H1 (cell line): Measurements from ENCODE around the gene CHFR. TPM values are rescaled to one million over a fixed set of nuclear protein-coding genes. Genes with fewer than 3 reads are reported as not detected.

Experiments
- CTCF ChIA-PET: fragments of 300-600 bp; sonication (Branson Sonifier 250); formaldehyde crosslinking; loops from one replicate; lab custom pipeline; 2021; ENCODE audit not compliant: partially characterized antibody; lab: Charles Lee
- POLR2A ChIA-PET: fragments of 300-600 bp; sonication (Branson Sonifier 250); formaldehyde crosslinking; loops from one replicate; lab custom pipeline; 2021; ENCODE audit warnings: inconsistent platforms; ENCODE audit not compliant: partially characterized antibody; lab: Charles Lee
- DNase-seq, 2 experiments: peaks; one replicate each; pipeline versions ENCODE4 v3.0.0 to v3.0.0-alpha.2; 2010 to 2022; ENCODE audit warnings: low spot score in 2 of 2, low read depth in 1 of 2, mixed read lengths in 1 of 2
- FAIRE-seq: peaks from 2 replicates; lab custom pipeline; 2011; peaks lifted over from hg19 to GRCh38; lab: Jason Lieb, UNC
- H2AFZ ChIP-seq: 2 replicates; pipeline ENCODE4 v1.8.1; 2012; ENCODE audit warnings: low read length, inconsistent platforms
- H2AK5ac ChIP-seq: 2 replicates; pipeline ENCODE4 v1.6.1; 2013; ENCODE audit warnings: low read depth, low read length
- H2BK120ac ChIP-seq: replicated peaks from 2 replicates; pipeline ENCODE3; 2013; ENCODE audit warnings: low read depth, low read length, inconsistent platforms
- H2BK12ac ChIP-seq: 2 replicates; pipeline ENCODE4 v1.6.1; 2013; ENCODE audit warnings: low read depth, low read length
- H2BK15ac ChIP-seq: 2 replicates; pipeline ENCODE4 v1.6.1; 2013; ENCODE audit warnings: low read length
- H2BK20ac ChIP-seq: 2 replicates; pipeline ENCODE4 v1.6.1; 2013; ENCODE audit warnings: low read length
- H2BK5ac ChIP-seq: 2 replicates; pipeline ENCODE4 v1.6.1; 2013; ENCODE audit warnings: low read depth, low read length
- H3K14ac ChIP-seq: 2 replicates; pipeline ENCODE4 v1.6.1; 2013; ENCODE audit warnings: inconsistent platforms; ENCODE audit not compliant: insufficient read length
- H3K18ac ChIP-seq: 2 replicates; pipeline ENCODE4 v1.6.1; 2013; ENCODE audit warnings: low read length; ENCODE audit errors: extremely low read depth
- H3K23ac ChIP-seq: 2 replicates; pipeline ENCODE4 v1.6.1; 2013; ENCODE audit warnings: inconsistent platforms; ENCODE audit not compliant: insufficient read length
- H3K23me2 ChIP-seq: 2 replicates; pipeline ENCODE4 v1.6.1; 2013; ENCODE audit warnings: low read depth, low read length
- H3K27ac ChIP-seq: 2 replicates; pipeline ENCODE4 v1.6.1; 2011; ENCODE audit warnings: low read depth, low read length, inconsistent platforms
- H3K27me3 ChIP-seq, 4 experiments: replicated peaks in 1 of 4; 1 replicate in 1 of 4; 2 replicates in 3 of 4; pipeline versions ENCODE4 v1.6.1 to v1.8.1; 2011 to 2013; ENCODE audit warnings: low read length in 3 of 4, mild to moderate bottlenecking in 3 of 4, inconsistent platforms in 2 of 4, mixed read lengths in 2 of 4, moderate library complexity in 1 of 4; ENCODE audit not compliant: control insufficient read depth in 3 of 4, insufficient read depth in 3 of 4; ENCODE audit errors: extremely low read depth in 1 of 4
- H3K36me3 ChIP-seq, 4 experiments: 2 replicates each; pipeline versions ENCODE4 v1.6.1 to v1.8.1; 2011 to 2013; ENCODE audit warnings: mild to moderate bottlenecking in 4 of 4, low read length in 3 of 4, moderate library complexity in 2 of 4, control low read depth in 1 of 4, inconsistent platforms in 1 of 4; ENCODE audit not compliant: insufficient read depth in 4 of 4, control insufficient read depth in 2 of 4
- H3K4ac ChIP-seq: replicated peaks from 2 replicates; pipeline ENCODE3; 2013; ENCODE audit warnings: low read length, low read depth, mixed read lengths, inconsistent platforms; ENCODE audit not compliant: insufficient read length
- H3K4me1 ChIP-seq, 4 experiments: replicated peaks in 1 of 4; 1 replicate in 1 of 4; 2 replicates in 3 of 4; pipeline versions ENCODE4 v1.6.1 to v1.8.1; 2011 to 2013; ENCODE audit warnings: low read length in 3 of 4, inconsistent platforms in 2 of 4, mixed read lengths in 1 of 4; ENCODE audit not compliant: insufficient read depth in 4 of 4, control insufficient read depth in 3 of 4
- H3K4me2 ChIP-seq, 2 experiments: 2 replicates each; pipeline versions ENCODE4 v1.6.1 to v1.8.1; 2011 to 2013; ENCODE audit warnings: low read depth in 2 of 2, low read length in 2 of 2, control low read depth in 1 of 2, inconsistent platforms in 1 of 2, mild to moderate bottlenecking in 1 of 2; ENCODE audit not compliant: insufficient read depth in 1 of 2
- H3K4me3 ChIP-seq, 4 experiments: fragments of 200-600, 300-600 bp in 1 of 4; sonication (generic), shearing (Covaris generic), sonication (Bioruptor Twin) in 1 of 4; 2 replicates each; pipeline versions ENCODE4 v1.5.1 to v1.8.1; 2011 to 2016; ENCODE audit warnings: low read length in 4 of 4, low read depth in 3 of 4, control low read depth in 2 of 4, inconsistent platforms in 2 of 4, mild to moderate bottlenecking in 2 of 4, mixed read lengths in 1 of 4, moderate library complexity in 1 of 4; ENCODE audit not compliant: insufficient read depth in 2 of 4; ENCODE audit errors: extremely low read depth in 1 of 4
- H3K56ac ChIP-seq: replicated peaks from 2 replicates; pipeline ENCODE3; 2013; ENCODE audit warnings: low read depth, mild to moderate bottlenecking, mixed read lengths, low read length, inconsistent platforms; ENCODE audit not compliant: insufficient read length
- H3K79me1 ChIP-seq: 2 replicates; pipeline ENCODE4 v1.6.1; 2013; ENCODE audit warnings: low read depth, low read length, control low read depth
- H3K79me2 ChIP-seq, 2 experiments: 2 replicates each; pipeline versions ENCODE4 v1.6.1 to v1.8.1; 2012 to 2013; ENCODE audit warnings: low read length in 2 of 2, mild to moderate bottlenecking in 2 of 2, inconsistent platforms in 1 of 2; ENCODE audit not compliant: insufficient read depth in 2 of 2, control insufficient read depth in 1 of 2
- H3K9ac ChIP-seq, 4 experiments: replicated peaks in 1 of 4; 1 replicate in 1 of 4; 2 replicates in 3 of 4; pipeline versions ENCODE4 v1.6.1 to v1.8.1; 2011 to 2013; ENCODE audit warnings: low read depth in 3 of 4, low read length in 3 of 4, control low read depth in 2 of 4, mild to moderate bottlenecking in 2 of 4, moderate library complexity in 2 of 4, inconsistent platforms in 1 of 4; ENCODE audit errors: extremely low read depth in 1 of 4
- H3K9me3 ChIP-seq, 2 experiments: 2 replicates each; pipeline versions ENCODE4 v1.6.1 to v1.8.1; 2012 to 2013; ENCODE audit warnings: mild to moderate bottlenecking in 2 of 2, moderate library complexity in 2 of 2, control low read depth in 1 of 2, inconsistent platforms in 1 of 2, low read depth in 1 of 2, low read length in 1 of 2, mixed read lengths in 1 of 2; ENCODE audit not compliant: insufficient read depth in 2 of 2
- H4K20me1 ChIP-seq, 2 experiments: replicated peaks in 1 of 2; 2 replicates each; pipeline versions ENCODE3 to v1.8.1; 2011 to 2013; ENCODE audit warnings: inconsistent platforms in 2 of 2, low read length in 2 of 2, mild to moderate bottlenecking in 1 of 2; ENCODE audit not compliant: insufficient read depth in 2 of 2, control insufficient read depth in 1 of 2
- H4K5ac ChIP-seq: 2 replicates; pipeline ENCODE4 v1.6.1; 2013; ENCODE audit warnings: low read length, low read depth, mixed read lengths, inconsistent platforms; ENCODE audit not compliant: insufficient read length
- H4K8ac ChIP-seq: 2 replicates; pipeline ENCODE4 v1.8.0; 2013; ENCODE audit warnings: mild to moderate bottlenecking, moderate library complexity, low read length, inconsistent platforms; ENCODE audit not compliant: insufficient read depth; ENCODE audit errors: extremely low read depth
- H4K91ac ChIP-seq: replicated peaks from 2 replicates; pipeline ENCODE3; 2013; ENCODE audit warnings: low read length, mixed read lengths, inconsistent platforms; ENCODE audit not compliant: insufficient read length
- BACH1 ChIP-seq: IDR thresholded peaks from 2 replicates; pipeline ENCODE4 v1.6.1; 2012; ENCODE audit warnings: low read length, improper control_type of control experiment
- BCL11A ChIP-seq, 2 experiments: IDR thresholded peaks; one replicate each; pipeline ENCODE4 v1.6.1; 2011; ENCODE audit warnings: low read depth in 2 of 2, low read length in 2 of 2, mild to moderate bottlenecking in 2 of 2
- CBX5 ChIP-seq: fragments of 300-800, 300-1000 bp; sonication (generic); IDR thresholded peaks from 2 replicates; pipeline ENCODE4 v1.7.1; 2016; ENCODE audit warnings: antibody characterized with exemption, low read length, low read depth
- JUND ChIP-seq: IDR thresholded peaks from 2 replicates; pipeline ENCODE4 v1.6.1; 2011; ENCODE audit warnings: mild to moderate bottlenecking, improper control_type of control experiment, low read length
- MAFK ChIP-seq: IDR thresholded peaks from 2 replicates; pipeline ENCODE4 v1.6.1; 2012; ENCODE audit warnings: low read depth, mild to moderate bottlenecking, improper control_type of control experiment, low read length
- NRF1 ChIP-seq: IDR thresholded peaks from 2 replicates; pipeline ENCODE4 v1.6.1; 2011; ENCODE audit warnings: mild to moderate bottlenecking, low read depth, low read length, improper control_type of control experiment
- RNF2 ChIP-seq: fragments of 200-900, 300-1000 bp; sonication (generic); IDR thresholded peaks from 2 replicates; pipeline ENCODE4 v1.7.1; 2016; ENCODE audit warnings: borderline replicate concordance, low read depth, mild to moderate bottlenecking, antibody characterized with exemption, low read length; ENCODE audit not compliant: poor library complexity, severe bottlenecking; ENCODE audit errors: missing control alignments
- TAF1 ChIP-seq: IDR thresholded peaks from 2 replicates; pipeline ENCODE4 v1.6.1; 2011; ENCODE audit warnings: mild to moderate bottlenecking, low read depth, low read length
- WGBS, 2 experiments: shearing (Covaris generic) in 1 of 2; methylation state at CpG; one replicate each; pipeline versions ENCODE4 v1.1.6 to v1.1.7; 2013 to 2015; ENCODE audit warnings: low lambda C conversion rate in 2 of 2, mixed read lengths in 2 of 2, inconsistent platforms in 1 of 2, low coverage in 1 of 2, missing lambda C conversion rate in 1 of 2; ENCODE audit not compliant: insufficient replicate concordance in 2 of 2, insufficient coverage in 1 of 2, insufficient read length in 1 of 2; ENCODE audit errors: extremely low coverage in 1 of 2, missing lambda C conversion rate in 1 of 2; 5-methylcytosine and 5-hydroxymethylcytosine counted together
- polyA plus RNA-seq, 7 experiments: library from polyadenylated mRNA; depleted of rRNA in 3 of 7; stranded (reverse) in 5 of 7; unstranded in 2 of 7; fragments of >200 nt in 5 of 7; fragments of 200-250 nt in 2 of 7; gene quantifications; 1 replicate in 5 of 7; 2 replicates in 1 of 7; 4 replicates in 1 of 7; pipeline versions ENCODE4 v1.2.1 to v1.2.3, GENCODE V29; 2011 to 2013; ENCODE audit warnings: missing spikeins in 2 of 7, mixed read lengths in 2 of 7
- total RNA-seq: library from RNA; stranded (reverse); fragmentation: NEBNext Ultra II Directional; extraction: Animal tissue kit (Norgen Biotek cat#: 25700); gene quantifications from 2 replicates; pipeline ENCODE4 v1.2.1, GENCODE V29; 2021

The CHFR gene
- total and polyA plus RNA-seq, 2 of the 8 experiments (the other 6 are each of a cell fraction or from before 2014, with no cell fraction given) = 31.4 to 44.6 TPM

- Histone ChIP-seq H3K9ac (no peak overlapping the region), H3K79me1 (no peaks in the 10 kb centered on the region), H3K9me3 (no peaks in the 10 kb centered on the region), H3K4ac (no peak overlapping the region), H2AFZ (no peak overlapping the region), H3K79me2 (no peaks in the 10 kb centered on the region), H3K23ac (no peak overlapping the region), H3K18ac (no peak overlapping the region), H3K23me2 (no peaks in the 10 kb centered on the region), H2BK15ac (no peak overlapping the region), H3K4me1 (no peaks in the 10 kb centered on the region), H2BK120ac (no peak overlapping the region), H4K20me1 (peaks cover 1 to 2% of the 10 kb centered on the region in 2 experiments), H3K4me3 (no peak overlapping the region), H2BK5ac (no peak overlapping the region), H3K14ac (no peak overlapping the region), H3K27me3 (no peaks in the 10 kb centered on the region), H3K27ac (no peak overlapping the region; the same call in 1 of the 2 replicates), H3K4me2 (no peak overlapping the region), H4K91ac (no peak overlapping the region), H2BK12ac (no peak overlapping the region), H2BK20ac (no peak overlapping the region), H4K8ac (no peak overlapping the region; the same call in 1 of the 2 replicates), H3K56ac (no peak overlapping the region), H2AK5ac (no peak overlapping the region), H4K5ac (no peak overlapping the region), H3K36me3 (peaks cover 4 to 34% (median 11%) of the 10 kb centered on the region in 4 experiments; a peak in 7 of 8 replicates)
- ChIA-PET CTCF (interaction anchor here (0.7 kb wide), 2 partner anchors 28 to 68 kb away, joined by 3 read pairs; no protein-coding TSS in a partner anchor), POLR2A (interaction anchor here (0.7 to 2.5 kb wide), 8 partner anchors 8 to 46 kb away, joined by 3 to 14 read pairs (median 4); no protein-coding TSS in a partner anchor)
- WGBS, 2 experiments = 93% methylated on average over 17 of the region's 17 CpGs; no CpG with 5 or more reads in 1 of the 2 experiments
- no peak for DNase-seq
- TF ChIP-seq MAFK (no peak), TAF1 (no peak), CBX5 (no peak), JUND (no peak), RNF2 (no peak), BCL11A (IDR thresholded peaks at IDR 0.05; ENCODE audit: low read depth in 2 of 2, low read length in 2 of 2) (no peak), BACH1 (no peak), NRF1 (no peak)
- no peak for FAIRE-seq
Observed at GRCh38 chr12:132838410-132839080, 48.9 kb downstream of the CHFR start.
